GM19240 (cell line): Measurements from ENCODE around the gene KRTAP10-6.
"Not testable (repeated sequence)": the region's sequence is repeated elsewhere in the genome, so short reads cannot be mapped to it uniquely, and the experiment has no call there.

ENCODE experiments used
- DNase-seq: peaks from one replicate; pipeline ENCODE4 v3.0.0; 2011; ENCODE audit warnings: low spot score; ENCODE audit not compliant: insufficient read length

The KRTAP10-6 gene

DNA sequence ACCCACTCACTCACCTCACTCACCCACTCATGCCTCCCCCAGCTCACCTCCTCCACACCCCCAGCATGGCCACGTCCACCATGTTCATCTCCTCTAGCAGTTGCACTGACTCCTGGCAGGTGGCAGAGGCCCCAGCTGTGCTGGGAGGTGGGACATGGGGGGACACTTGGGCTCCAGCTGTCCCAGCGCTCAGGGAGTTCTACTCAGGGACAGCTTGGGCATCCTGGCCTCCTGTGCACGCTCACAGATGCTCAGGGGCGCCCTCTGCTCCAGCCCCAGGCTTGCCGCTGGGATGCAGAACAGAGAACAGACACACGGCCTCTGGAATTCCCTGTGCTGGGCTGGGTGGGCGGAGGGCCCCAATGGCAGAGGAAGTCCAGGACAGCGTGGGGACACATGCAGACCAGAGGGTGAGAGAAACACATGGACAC lies 24.8 kb upstream of the KRTAP10-6 start:
- DNase-seq, result no peak

DNA sequence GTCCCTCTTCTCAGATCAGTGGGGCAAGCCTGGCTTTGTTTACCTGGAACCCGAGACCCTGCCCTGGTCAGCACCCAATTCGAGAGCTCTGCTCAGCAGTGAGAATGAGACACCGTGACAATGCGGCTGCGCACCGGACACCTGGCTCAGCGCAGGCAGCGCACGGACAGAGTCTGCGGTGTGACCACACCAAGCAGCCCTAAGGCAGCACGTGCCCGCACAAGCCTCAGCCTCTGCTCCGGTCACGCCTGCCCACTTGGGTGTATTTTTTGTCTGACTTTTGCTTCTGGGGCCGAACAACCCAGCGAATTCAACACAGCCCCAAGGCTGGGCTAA lies 24.3 kb upstream of the KRTAP10-6 start:
- no peak for DNase-seq

DNA sequence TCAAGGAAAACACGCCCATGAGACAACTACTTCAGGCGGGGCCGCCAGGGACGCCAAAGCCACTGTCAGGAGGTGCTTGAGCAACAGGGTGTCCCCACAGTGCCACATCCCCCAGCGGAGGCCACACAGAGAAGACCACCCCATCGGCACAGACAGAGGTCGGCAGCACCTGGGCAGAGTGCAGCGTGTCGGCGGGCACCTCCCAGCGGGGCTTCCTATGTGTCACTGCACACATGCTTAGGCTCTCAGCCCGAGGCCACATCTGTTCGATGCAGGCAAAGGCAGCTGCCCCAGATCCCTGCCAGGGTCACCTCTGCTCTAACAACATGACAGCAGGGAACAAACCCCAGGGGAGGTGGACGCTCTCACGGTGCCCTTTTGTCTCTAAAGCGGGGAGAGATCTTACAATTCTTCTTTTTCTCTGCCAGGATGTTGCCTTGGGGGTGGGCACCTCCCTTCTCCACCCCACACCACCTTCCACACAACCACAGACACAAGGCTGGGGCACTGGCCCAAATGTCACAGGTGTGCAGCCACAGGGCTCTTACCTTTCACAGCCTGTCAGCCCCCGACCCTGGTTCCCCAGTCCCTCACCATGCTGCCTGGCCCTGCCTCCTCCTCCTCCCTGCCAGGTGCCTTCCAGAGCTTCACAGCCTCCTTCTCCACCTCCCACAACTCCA lies 23.7 kb upstream of the KRTAP10-6 start:
- DNase-seq, result no peak

DNA sequence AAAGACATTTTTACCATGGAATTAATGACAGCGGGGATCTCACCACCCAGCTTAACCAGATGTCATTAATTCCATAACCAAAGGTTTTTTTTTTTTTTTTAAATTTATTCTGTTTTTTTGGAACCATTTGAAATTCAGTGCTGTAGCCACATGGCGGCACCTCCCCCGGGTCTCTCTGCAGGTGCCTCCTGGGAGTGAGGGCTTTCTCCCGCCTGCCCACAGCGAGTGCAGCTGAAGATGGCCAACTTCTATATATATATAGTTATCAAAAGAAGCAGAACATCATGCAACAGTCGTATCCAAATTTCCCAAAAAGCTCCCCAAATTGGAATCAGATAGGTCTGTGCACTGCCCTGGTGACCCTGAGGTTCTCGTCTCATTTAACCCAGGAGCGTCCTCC lies 23.2 kb upstream of the KRTAP10-6 start:
- no peak for DNase-seq

DNA sequence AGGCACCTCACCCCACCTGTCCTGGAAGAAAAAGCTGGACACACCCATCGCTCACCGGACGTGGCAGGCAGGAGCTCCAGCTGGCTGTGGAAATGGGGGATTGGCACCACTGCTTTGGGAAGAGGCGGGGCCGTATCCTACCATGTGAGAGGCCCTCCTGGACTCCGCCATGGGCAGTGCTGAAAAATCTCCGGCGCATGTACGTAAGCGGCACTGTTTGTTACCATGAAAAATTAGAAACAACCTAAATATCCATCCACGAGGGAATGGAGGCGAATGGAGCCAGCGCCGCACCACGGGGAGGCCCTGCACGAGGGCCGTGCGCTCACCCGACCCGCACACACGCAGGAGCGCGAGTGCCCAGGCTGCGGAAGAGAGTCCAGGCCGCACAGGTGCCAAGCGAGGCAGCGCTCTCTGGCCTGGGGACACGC lies 22.7 kb upstream of the KRTAP10-6 start:
- no peak for DNase-seq

DNA sequence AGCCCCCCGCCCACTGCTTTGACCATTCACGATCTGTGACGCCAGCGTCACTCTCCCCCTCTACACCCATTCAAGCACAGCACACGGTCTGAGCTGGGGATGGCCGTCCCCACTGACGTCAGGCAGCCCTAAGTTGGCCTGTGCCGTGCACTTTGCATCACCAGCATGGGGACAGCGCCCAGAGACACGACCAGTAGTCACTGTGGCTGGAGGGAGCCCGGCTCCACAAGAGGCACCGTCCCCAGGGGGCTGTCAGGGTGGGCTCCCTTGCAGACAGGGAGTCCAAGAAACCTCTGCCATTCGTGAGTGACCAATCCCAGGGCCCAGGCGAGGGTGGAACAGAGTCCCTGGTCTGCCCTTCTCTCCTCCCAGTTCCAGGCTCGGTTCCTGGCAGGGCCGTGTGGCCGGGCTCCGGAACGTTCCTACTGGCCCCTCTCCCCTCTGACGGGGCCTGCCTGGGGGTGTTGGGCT lies 21.9 kb upstream of the KRTAP10-6 start:
- no peak for DNase-seq

DNA sequence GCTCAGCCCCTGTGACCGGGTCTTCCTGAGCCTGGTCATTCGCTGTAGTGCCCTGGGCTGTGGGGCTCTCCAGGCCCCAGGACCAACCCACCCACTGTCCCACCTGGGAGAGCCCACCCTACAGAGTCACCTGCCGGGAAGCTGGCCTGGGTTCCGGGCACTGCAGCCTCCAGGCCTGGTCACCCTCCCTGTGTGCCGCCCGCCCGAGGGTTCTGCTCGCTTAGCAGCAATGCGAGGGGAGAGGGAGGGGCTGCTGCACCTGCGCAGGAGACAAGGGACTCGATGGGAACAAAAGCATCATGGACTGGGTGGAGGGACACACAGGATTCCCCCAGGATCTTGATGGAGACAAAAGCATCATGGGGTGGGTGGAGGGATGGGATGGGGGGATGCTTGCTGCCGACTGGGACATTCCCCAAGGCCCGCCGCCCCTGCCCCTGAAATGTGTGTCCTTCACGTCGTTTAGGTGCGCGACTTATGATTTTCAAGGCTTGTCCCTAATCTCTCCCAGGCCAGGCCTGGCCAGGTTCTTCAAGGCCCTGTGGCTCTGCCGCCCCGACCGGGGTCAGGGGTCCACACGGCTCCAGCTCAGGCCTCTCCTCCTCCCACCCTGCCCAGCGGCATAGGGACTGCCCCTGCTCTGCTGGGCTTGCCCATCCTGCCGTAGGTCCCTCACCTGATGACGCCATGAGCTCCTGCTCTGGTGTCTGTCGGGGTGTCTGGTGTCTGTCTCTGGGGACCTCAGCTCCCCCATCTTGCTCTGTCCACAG lies 21.3 kb upstream of the KRTAP10-6 start:
- DNase-seq, result no peak

DNA sequence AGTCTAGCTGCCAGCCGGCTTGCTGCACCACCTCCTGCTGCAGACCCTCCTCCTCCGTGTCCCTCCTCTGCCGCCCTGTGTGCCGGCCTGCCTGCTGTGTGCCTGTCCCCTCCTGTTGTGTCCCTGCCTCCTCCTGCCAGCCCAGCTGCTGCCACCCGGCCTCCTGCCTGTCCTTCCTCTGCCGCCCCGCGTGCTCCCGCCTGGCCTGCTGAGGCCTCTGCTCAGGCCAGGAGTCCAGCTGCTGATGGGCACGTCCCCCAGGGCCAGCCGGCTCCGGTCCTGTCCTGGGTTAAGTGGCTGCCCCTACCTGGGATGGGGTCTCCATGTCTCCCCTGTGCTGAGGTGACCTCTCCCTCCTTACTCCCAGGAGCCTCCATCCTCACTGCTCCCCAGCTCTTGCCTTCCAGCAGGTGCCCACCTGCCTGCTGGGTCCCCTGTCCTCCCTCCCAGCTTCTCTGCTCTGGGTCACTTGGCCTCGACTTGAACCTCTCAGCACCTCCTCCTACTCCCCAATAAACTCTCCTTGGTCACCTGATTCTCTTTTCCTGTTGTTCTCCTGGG lies 20.4 kb upstream of the KRTAP10-6 start:
- no peak for DNase-seq

DNA sequence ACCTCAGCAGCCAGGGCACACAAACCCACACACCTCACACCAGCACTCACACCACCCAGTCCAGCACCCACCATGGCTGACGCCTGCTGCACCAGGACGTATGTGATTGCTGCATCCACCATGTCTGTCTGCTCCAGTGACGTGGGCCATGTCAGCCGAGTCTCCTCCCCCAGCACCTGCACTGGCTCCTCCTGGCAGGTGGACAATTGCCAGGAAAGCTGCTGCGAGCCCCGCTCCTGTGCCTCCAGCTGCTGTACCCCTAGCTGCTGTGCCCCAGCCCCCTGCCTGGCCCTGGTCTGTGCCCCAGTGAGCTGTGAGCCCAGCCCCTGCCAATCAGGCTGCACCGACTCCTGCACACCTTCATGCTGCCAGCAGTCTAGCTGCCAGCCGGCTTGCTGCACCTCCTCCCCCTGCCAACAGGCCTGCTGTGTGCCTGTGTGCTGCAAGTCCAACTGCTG lies 19.8 kb upstream of the KRTAP10-6 start, which contains the start of gene KRTAP10-8:
Gene KRTAP10-8, plus strand, starts transcription at position 51 of the 458 bp plus-strand sequence. Its CDS starts 22 bp downstream, at position 73.
- no peak for DNase-seq

DNA sequence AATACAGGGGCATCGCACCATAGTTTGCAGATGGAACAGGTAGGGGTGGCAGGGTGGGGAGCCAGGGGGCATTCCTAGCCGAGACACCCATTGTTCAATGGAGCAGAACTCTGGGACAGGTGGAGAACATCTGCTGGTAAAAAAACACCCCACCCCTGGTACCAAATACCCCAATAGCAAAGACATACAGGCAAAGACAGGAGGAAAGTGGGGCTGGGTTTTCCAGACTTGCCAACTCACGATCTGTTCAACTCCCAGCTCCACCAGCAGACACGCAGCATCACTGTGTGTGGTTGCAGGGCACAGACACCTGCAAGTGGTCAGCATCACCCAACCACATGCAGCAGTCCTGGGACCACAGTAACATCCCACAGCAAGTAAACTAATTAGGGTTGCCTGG lies 19.2 kb upstream of the KRTAP10-6 start:
- no peak for DNase-seq

DNA sequence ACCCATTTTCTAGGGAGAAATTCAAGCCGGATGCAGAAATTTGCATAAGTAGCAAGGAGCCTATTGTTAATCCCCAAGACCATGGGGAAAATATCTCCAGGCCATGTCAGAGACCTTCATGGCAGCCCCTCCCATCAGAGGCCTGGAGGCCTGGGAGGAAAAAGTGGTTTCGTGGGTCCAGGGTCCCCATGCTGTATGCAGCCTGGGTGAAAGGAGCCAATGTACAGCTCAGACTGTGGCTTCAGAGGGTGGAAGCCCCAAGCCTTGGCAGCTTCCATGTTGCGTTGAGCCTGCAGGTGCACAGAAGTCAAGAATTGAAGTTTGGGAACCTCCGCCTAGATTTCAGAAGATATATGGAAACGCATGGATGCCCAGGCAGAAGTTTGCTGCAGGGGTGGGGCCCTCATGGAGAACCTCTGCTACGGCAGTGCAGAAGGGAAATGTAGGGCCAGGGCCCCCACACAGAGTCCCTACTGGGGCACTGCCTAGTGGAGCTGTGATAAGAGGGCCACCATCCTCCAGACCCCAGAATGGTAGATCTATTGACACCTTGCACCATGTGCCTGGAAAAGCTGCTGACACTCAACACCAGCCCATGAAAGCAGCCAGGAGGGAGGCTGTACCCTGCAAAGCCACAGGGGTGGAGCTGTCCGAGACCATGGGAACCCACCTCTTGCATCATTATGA lies 18.0 kb upstream of the KRTAP10-6 start:
- DNase-seq, result not testable (repeated sequence)

DNA sequence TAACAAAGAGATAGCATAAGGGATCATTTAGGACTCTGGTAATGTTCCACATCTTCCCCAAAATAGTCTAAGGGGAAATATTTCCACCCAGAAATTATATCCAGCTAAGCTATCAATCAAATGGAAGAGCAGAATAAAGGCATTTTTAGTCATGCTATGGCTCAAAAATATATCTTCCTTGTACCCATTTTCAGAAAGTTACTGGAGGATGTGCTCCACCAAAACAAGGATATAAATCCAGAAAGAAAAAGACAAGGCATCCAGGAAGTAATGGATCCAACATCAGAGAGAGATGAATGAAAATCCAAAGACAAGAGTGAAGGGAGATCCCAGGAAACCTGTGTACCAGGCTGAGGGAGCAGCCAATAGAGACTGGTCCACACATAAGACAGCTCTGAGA lies 16.9 kb upstream of the KRTAP10-6 start:
- DNase-seq, result no peak

DNA sequence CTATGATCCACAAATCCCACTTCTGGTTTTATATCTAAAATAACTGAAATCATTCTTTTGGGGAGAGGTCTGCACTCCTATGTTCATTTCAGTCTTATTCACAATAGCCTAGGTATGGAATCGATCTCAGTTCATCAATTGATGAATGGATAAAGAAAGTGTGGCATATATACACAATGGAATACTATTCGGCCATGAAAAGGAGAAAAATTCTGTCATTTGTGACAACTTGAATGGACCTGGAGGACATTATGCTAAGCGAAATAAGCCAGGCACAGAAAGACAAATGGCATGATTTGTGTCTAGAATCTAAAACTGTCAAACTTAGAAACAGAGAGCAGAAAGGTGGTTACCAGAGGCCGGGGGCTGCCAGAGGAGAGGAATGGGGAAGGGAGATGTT lies 14.2 kb upstream of the KRTAP10-6 start:
- no peak for DNase-seq

DNA sequence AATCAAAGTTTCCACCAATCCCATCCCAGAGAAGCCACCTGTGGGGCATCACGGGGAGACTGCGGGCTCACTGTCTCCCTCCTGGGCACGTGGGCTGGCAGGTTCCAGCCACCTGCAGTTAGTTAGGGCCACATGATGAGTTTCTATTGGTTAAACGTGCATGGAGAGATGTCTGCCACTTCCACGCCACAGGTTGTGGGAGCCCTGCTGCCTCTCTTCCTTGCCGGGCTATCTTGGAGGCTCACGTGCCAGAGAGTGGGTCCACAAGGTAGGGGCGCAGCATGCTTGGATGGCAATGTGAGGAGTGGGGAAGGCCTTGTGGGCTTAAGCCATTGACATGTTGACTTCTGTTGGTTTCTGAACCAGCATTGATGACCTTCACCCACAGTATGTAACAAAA lies 11.6 kb upstream of the KRTAP10-6 start:
- DNase-seq, result no peak

DNA sequence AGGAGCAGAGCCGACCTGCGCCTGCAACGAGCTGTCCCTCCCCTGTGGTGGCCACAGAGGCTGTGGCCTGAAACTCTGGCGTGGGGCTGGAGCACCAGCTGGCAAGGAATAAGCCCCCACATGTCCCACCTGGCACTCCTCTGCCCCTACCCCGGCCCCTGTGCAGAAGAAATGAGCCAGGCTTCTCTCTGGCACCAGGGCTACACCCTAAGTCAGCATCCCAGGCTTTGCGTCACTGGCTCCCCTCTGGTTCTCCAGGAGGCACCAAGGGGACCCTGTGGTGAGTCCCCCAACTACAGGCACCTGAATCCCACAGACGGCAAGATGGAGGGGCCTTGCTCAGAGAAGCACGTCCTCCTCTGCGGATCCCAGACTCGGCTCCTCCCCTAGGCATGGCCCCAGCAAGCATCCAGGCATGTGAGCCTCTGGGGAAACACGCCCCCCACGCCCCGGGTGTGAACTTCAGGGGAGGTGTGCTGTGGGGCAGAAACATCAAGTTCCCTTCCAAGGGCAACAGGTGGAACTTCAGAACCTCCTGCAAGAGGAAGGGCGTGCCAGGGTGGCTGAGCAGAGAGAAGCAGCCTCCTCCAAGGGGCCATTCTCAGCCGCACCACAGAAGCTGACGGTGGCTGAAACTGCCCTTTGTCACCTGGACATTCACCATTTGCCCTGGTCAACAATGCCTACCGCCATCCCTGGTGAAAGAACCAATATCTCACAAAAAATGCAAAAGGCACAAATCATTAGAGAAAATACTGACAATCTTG lies 11.0 kb upstream of the KRTAP10-6 start:
- DNase-seq, result no peak

DNA sequence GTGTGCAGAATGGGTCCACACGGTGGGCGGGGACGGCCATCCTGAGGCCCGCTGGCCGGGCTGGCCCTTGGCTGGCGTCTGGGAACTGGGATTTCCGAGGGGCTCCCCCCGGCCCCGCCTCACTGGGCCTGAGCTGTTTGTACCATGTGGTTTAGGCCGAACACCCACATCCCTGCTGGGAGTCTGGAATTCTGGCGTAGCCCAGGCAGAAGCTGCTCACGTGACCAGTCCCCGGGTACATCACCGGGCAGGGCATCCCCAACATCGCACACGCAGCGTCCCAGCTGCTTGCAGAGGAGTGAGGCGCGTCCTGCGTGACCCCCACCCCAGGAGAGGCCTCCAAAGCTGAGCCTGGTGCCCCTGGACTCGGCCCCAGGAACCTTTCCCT lies 10.2 kb upstream of the KRTAP10-6 start:
- no peak for DNase-seq

DNA sequence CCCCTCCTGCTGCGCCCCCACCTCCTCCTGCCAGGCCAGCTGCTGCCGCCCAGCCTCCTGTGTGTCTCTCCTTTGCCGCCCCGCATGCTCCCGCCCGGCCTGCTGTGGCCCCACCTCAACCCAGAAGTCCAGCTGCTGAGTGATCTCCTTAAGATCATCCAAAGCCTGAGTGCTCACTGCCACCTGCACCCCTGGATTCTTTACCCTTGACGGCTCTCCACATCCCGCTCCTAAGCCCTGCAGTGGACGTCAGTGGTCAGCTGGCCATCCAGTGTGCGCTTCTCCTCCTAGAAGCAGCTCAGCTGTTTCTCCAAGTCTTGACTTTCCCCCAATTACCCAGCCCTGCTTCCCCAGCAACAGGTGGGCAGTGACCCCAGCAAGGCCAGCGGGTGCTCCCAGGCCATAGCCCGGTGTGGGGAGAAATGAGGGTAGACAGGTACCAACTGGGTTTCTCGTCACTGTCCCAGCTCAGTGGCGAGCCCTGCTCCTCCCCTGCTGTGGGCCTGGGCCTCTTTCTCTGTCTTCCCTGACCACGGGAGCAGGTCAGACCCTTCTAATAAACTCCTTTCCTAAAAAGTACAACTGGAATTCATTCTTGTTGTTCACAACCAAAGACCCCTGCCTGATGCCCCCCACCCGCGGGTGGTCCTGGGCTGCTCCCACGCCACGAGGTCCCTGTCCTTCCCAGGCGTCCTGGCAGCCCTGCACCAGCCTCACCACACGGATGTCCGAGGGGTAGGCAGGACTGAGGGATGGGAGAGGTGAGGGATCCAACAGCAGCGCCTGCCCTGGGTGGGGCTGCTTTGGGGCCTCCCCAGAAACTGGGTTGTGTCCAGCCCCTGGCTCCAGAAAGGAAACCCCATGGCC lies 9.5 kb upstream of the KRTAP10-6 start:
- no peak for DNase-seq

DNA sequence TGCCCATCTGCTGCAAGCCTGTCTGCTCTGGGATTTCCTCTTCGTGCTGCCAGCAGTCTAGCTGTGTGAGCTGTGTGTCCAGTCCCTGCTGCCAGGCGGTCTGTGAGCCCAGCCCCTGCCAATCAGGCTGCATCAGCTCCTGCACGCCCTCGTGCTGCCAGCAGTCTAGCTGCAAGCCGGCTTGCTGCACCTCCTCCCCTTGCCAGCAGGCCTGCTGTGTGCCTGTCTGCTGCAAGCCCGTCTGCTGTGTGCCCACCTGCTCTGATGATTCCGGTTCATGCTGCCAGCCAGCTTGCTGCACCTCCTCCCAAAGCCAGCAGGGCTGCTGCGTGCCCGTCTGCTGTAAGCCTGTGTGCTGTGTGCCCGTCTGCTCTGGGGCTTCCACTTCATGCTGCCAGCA lies 8.8 kb upstream of the KRTAP10-6 start:
- not testable (repeated sequence) for DNase-seq

DNA sequence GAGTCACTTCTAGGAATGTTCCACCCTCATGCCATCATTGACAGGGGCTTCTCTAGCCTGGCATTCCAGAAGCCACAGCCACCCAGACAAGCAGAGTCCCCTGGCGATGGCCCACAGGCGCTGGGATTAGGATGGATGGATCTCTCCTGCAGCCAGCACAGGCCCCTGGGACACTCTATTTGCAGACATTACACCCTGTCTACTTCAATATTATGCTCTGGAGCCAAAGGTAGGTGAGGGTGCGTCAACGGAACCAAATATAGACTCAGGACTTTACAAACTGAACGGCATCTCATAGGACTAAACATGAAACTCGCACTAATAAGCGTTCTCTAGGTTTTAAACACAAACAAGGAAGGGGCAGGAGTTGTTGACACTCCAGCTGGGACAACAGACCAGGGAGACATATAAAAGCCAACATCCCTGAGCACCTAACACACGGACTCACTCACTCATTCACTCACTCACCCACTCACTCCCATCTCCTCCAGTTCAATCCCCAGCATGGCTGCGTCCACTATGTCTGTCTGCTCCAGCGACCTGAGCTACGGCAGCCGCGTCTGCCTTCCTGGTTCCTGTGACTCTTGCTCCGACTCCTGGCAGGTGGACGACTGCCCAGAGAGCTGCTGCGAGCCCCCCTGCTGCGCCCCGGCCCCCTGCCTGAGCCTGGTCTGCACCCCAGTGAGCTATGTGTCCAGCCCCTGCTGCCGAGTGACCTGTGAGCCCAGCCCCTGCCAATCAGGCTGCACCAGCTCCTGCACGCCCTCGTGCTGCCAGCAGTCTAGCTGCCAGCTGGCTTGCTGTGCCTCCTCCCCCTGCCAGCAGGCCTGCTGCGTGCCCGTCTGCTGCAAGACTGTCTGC lies 8.0 kb upstream of the KRTAP10-6 start, which contains the start of gene KRTAP10-7:
Gene KRTAP10-7, plus strand, starts transcription at position 480 of the 861 bp plus-strand sequence. Its CDS starts 25 bp downstream, at position 505.
- not testable (repeated sequence) for DNase-seq
